Astrocyte (in vitro differentiated cells and primary cell): ENCODE results near the gene TEX48. TPM values are rescaled to one million over a fixed set of nuclear protein-coding genes. Genes with fewer than 3 reads are reported as not detected.

ENCODE experiments used
- DNase-seq: peaks from one replicate; pipeline ENCODE4 v3.0.0-alpha.2; 2010; ENCODE audit warnings: low read depth
- FAIRE-seq: peaks from 2 replicates; lab custom pipeline; 2011; peaks lifted over from hg19 to GRCh38; lab: Jason Lieb, UNC
- H2AFZ ChIP-seq: 2 replicates; pipeline ENCODE4 v1.6.0; 2012; ENCODE audit warnings: low read depth, low read length, inconsistent platforms
- H3K27ac ChIP-seq: 2 replicates; pipeline ENCODE4 v1.5.1; 2011; ENCODE audit warnings: low read depth, low read length, inconsistent platforms
- H3K27me3 ChIP-seq: 2 replicates; pipeline ENCODE4 v1.6.0; 2011; ENCODE audit warnings: low read length, inconsistent platforms; ENCODE audit not compliant: insufficient read depth
- H3K36me3 ChIP-seq: 2 replicates; pipeline ENCODE4 v1.5.1; 2011; ENCODE audit warnings: low read length, inconsistent platforms; ENCODE audit not compliant: insufficient read depth
- H3K4me1 ChIP-seq: 2 replicates; pipeline ENCODE4 v1.5.1; 2011; ENCODE audit warnings: low read length, inconsistent platforms; ENCODE audit not compliant: insufficient read depth
- H3K4me2 ChIP-seq: 2 replicates; pipeline ENCODE4 v1.6.0; 2012; ENCODE audit warnings: low read length, inconsistent platforms
- H3K4me3 ChIP-seq: 2 replicates; pipeline ENCODE4 v1.5.1; 2011; ENCODE audit warnings: low read depth, mild to moderate bottlenecking, low read length, inconsistent platforms; ENCODE audit not compliant: insufficient read depth
- H3K79me2 ChIP-seq: 2 replicates; pipeline ENCODE4 v1.6.0; 2012; ENCODE audit warnings: mild to moderate bottlenecking, low read length, inconsistent platforms; ENCODE audit not compliant: insufficient read depth
- H3K9ac ChIP-seq: 2 replicates; pipeline ENCODE4 v1.6.0; 2012; ENCODE audit warnings: mild to moderate bottlenecking, low read length, inconsistent platforms
- H3K9me3 ChIP-seq: 2 replicates; pipeline ENCODE4 v1.5.1; 2012; ENCODE audit warnings: low read depth, mild to moderate bottlenecking, low read length, inconsistent platforms; ENCODE audit not compliant: insufficient read depth
- H4K20me1 ChIP-seq: 2 replicates; pipeline ENCODE4 v1.6.0; 2012; ENCODE audit warnings: low read length, inconsistent platforms; ENCODE audit not compliant: insufficient read depth
- H3K27ac Mint-ChIP-seq: one replicate; pipeline ENCODE4 v1.8.0; 2021; ENCODE audit warnings: mild to moderate bottlenecking, mixed read lengths; ENCODE audit not compliant: unreplicated experiment
- H3K27me3 Mint-ChIP-seq: one replicate; pipeline ENCODE4 v1.8.0; 2021; ENCODE audit warnings: low read depth, mixed read lengths; ENCODE audit not compliant: unreplicated experiment
- H3K36me3 Mint-ChIP-seq: one replicate; pipeline ENCODE4 v1.8.0; 2021; ENCODE audit warnings: low read depth, mixed read lengths; ENCODE audit not compliant: unreplicated experiment
- H3K4me1 Mint-ChIP-seq: one replicate; pipeline ENCODE4 v1.8.0; 2021; ENCODE audit warnings: low read depth, mixed read lengths; ENCODE audit not compliant: unreplicated experiment
- H3K4me3 Mint-ChIP-seq: one replicate; pipeline ENCODE4 v1.8.0; 2021; ENCODE audit warnings: mild to moderate bottlenecking, moderate library complexity, mixed read lengths; ENCODE audit not compliant: unreplicated experiment
- H3K9me3 Mint-ChIP-seq: one replicate; pipeline ENCODE4 v1.8.0; 2021; ENCODE audit warnings: mild to moderate bottlenecking, mixed read lengths; ENCODE audit not compliant: unreplicated experiment
- EZH2 ChIP-seq: IDR thresholded peaks from 2 replicates; pipeline ENCODE4 v1.6.1; 2012; ENCODE audit warnings: mild to moderate bottlenecking, low read length, inconsistent platforms; ENCODE audit not compliant: insufficient read depth
- total RNA-seq: library from RNA; stranded (reverse); gene quantifications from 2 replicates; pipeline ENCODE4 v1.2.1, GENCODE V29; 2021
- TF ChIP-seq, protein P1 (sequence below): IDR thresholded peaks from 2 replicates; pipeline ENCODE4 v1.5.1; 2011; ENCODE audit warnings: low read depth, mild to moderate bottlenecking, inconsistent platforms, low read length, moderate library complexity; ENCODE audit not compliant: insufficient read depth

Gene TEX48
- total RNA-seq, 1 donor from 2014 or later: not detected

DNA sequence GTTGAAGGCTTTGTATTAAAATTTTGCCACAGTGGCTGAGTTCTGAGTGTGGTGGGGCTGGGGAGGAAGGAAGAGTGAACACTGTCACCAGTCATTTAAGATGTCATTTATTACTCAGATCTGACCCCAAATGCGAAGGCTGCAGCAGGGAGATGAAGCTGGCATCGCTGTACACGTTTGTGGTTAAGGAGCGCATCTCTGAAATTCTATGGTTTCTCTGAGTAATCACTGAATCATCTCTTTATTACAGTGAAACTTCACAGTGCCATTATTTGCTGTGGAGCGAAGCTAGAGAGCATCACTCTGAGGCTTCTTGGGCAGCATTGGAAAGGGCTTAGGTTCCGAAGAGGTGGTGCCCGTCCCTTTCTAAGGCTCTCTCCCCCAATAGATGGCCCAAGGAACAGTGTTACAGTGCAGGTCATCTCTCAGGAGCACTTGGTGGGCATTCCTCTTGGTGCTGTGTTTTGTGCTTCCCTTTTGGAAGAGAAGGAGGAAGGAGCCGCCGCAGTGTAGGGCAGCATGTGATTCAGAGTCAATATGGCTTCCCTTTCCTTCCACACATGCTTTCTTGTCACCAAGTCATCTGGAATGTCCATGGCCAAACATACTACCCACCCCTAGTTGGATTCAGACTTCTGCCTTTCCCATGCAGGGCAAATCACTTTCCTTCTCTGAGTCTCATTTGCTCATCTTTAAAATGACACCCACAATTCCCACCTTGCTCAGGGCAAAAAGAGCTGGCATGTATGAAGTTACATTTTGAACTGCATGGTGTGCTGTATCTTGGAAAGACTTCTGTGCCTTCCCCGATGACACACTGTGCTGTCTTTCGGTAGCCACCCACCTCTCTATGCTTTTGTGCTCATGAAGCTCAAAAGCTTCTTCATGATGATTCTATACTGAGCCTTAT lies 9.3 kb upstream of the TEX48 start:
- no peak for TF ChIP-seq EZH2
- TF ChIP-seq, protein P1, sequence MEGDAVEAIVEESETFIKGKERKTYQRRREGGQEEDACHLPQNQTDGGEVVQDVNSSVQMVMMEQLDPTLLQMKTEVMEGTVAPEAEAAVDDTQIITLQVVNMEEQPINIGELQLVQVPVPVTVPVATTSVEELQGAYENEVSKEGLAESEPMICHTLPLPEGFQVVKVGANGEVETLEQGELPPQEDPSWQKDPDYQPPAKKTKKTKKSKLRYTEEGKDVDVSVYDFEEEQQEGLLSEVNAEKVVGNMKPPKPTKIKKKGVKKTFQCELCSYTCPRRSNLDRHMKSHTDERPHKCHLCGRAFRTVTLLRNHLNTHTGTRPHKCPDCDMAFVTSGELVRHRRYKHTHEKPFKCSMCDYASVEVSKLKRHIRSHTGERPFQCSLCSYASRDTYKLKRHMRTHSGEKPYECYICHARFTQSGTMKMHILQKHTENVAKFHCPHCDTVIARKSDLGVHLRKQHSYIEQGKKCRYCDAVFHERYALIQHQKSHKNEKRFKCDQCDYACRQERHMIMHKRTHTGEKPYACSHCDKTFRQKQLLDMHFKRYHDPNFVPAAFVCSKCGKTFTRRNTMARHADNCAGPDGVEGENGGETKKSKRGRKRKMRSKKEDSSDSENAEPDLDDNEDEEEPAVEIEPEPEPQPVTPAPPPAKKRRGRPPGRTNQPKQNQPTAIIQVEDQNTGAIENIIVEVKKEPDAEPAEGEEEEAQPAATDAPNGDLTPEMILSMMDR: no peak
- H3K4me2 ChIP-seq: peak overlapping the region; percentile 76
- Mint-ChIP-seq H3K36me3 (no peaks in the 10 kb centered on the region), H3K27ac (peak overlapping the region; percentile 85), H3K27me3 (no peaks in the 10 kb centered on the region), H3K4me1 (peaks cover 35% of the 10 kb centered on the region), H3K4me3 (peak overlapping the region; percentile 29), H3K9me3 (peaks cover 5% of the 10 kb centered on the region)
- H2AFZ ChIP-seq: peak overlapping the region; percentile 47
- no peaks in the 10 kb centered on the region for H3K79me2 ChIP-seq
- peak; percentile 93 for DNase-seq
- no peaks in the 10 kb centered on the region for H4K20me1 ChIP-seq
- FAIRE-seq: peak; percentile 81
- H3K9ac ChIP-seq: peak overlapping the region; percentile 56
- H3K9me3 ChIP-seq: no peaks in the 10 kb centered on the region
- H3K4me3 ChIP-seq: peak overlapping the region; percentile 31
- H3K27ac ChIP-seq: peak overlapping the region; percentile 82
- H3K36me3 ChIP-seq: no peaks in the 10 kb centered on the region
- H3K4me1 ChIP-seq: peaks cover 33% of the 10 kb centered on the region
- H3K27me3 ChIP-seq: no peaks in the 10 kb centered on the region

GRCh38 chr9:114690308-114690707 lies 8.3 kb upstream of the TEX48 start:
- FAIRE-seq (no peak), DNase-seq (no peak)
- peaks cover 5% of the 10 kb centered on the region for H3K9me3 Mint-ChIP-seq
- Histone ChIP-seq H3K4me3 (no peak overlapping the region), H4K20me1 (no peaks in the 10 kb centered on the region), H3K9me3 (no peaks in the 10 kb centered on the region), H3K27ac (peak overlapping the region; percentile 82), H3K4me1 (peaks cover 33% of the 10 kb centered on the region), H3K79me2 (no peaks in the 10 kb centered on the region), H2AFZ (no peak overlapping the region), H3K9ac (peak overlapping the region; percentile 21), H3K36me3 (no peaks in the 10 kb centered on the region), H3K27me3 (no peaks in the 10 kb centered on the region), H3K4me2 (peak overlapping the region; percentile 76)
- H3K27ac Mint-ChIP-seq: peak overlapping the region; percentile 84
- no peaks in the 10 kb centered on the region for H3K27me3 Mint-ChIP-seq
- H3K4me1 Mint-ChIP-seq: peaks cover 35% of the 10 kb centered on the region
- H3K36me3 Mint-ChIP-seq: no peaks in the 10 kb centered on the region
- TF ChIP-seq EZH2: no peak
- TF ChIP-seq, protein P1: no peak
- H3K4me3 Mint-ChIP-seq: no peak overlapping the region

GRCh38 chr9:114689813-114690212 lies 7.8 kb upstream of the TEX48 start:
- H3K27me3 ChIP-seq: no peaks in the 10 kb centered on the region
- no peak for TF ChIP-seq EZH2
- TF ChIP-seq, protein P1: no peak
- DNase-seq (no peak), FAIRE-seq (no peak)
- no peak overlapping the region for H3K4me2 ChIP-seq
- no peaks in the 10 kb centered on the region for H3K9me3 ChIP-seq
- no peak overlapping the region for H3K27ac ChIP-seq
- no peaks in the 10 kb centered on the region for H3K79me2 ChIP-seq
- no peaks in the 10 kb centered on the region for H3K36me3 ChIP-seq
- Mint-ChIP-seq H3K27me3 (no peaks in the 10 kb centered on the region), H3K27ac (no peak overlapping the region), H3K9me3 (peaks cover 5% of the 10 kb centered on the region), H3K36me3 (no peaks in the 10 kb centered on the region), H3K4me3 (no peak overlapping the region), H3K4me1 (peaks cover 34% of the 10 kb centered on the region)
- no peak overlapping the region for H2AFZ ChIP-seq
- no peaks in the 10 kb centered on the region for H4K20me1 ChIP-seq
- no peak overlapping the region for H3K4me3 ChIP-seq
- H3K9ac ChIP-seq: no peak overlapping the region
- peaks cover 31% of the 10 kb centered on the region for H3K4me1 ChIP-seq
